GM12878 (cell line): ENCODE results near the gene TP73. TPM values are rescaled to one million over a fixed set of nuclear protein-coding genes. Genes with fewer than 3 reads are reported as not detected.

Experiments
- ATAC-seq: fragments of 200-7000 bp; cut with Tn5 transposase; 3 replicates; pipeline ENCODE4 v1.9.1; 2020; ENCODE audit warnings: mild to moderate bottlenecking, moderate library complexity
- BruUV-seq: library from RNA; stranded (reverse); fragments of 400-500 nt; replicated peaks from 2 replicates; lab custom pipeline; 2021; lab: Mats Ljungman, UMichigan
- CTCF ChIA-PET: fragments of 300-600 bp; sonication (Branson Sonifier 250); formaldehyde crosslinking; extraction: SDS; loops from one replicate; lab custom pipeline; 2021; ENCODE audit warnings: inconsistent platforms; lab: Yijun Ruan, JAX
- POLR2A ChIA-PET: fragments of 350-600 bp; formaldehyde crosslinking; extraction: SDS; loops from one replicate; lab custom pipeline; 2021; ENCODE audit warnings: inconsistent platforms; lab: Charles Lee
- RAD21 ChIA-PET: fragments of 300-600 bp; sonication (Branson Sonifier 250); formaldehyde crosslinking; loops from one replicate; lab custom pipeline; 2023; ENCODE audit warnings: antibody characterized with exemption; ENCODE audit not compliant: unreplicated experiment; lab: Charles Lee
- SMC1A ChIA-PET: fragments of 300-600 bp; sonication (Branson Sonifier 250); formaldehyde crosslinking; loops from one replicate; lab custom pipeline; 2023; ENCODE audit not compliant: unreplicated experiment, uncharacterized antibody; lab: Charles Lee
- DNase-seq: peaks from one replicate; pipeline ENCODE4 v3.0.0-alpha.2; 2011; ENCODE audit warnings: low read depth, low spot score
- FAIRE-seq: peaks from 3 replicates; lab custom pipeline; 2011; peaks lifted over from hg19 to GRCh38; lab: Jason Lieb, UNC
- H2AFZ ChIP-seq: 2 replicates; pipeline ENCODE4 v1.6.0; 2011; ENCODE audit warnings: low read depth, low read length, control low read depth; ENCODE audit not compliant: control insufficient read depth
- H3K27ac ChIP-seq: 2 replicates; pipeline ENCODE4 v1.5.1; 2011; ENCODE audit warnings: control low read depth; ENCODE audit not compliant: control insufficient read depth, insufficient read depth
- H3K27me3 ChIP-seq, 2 experiments: replicated peaks in 1 of 2; 2 replicates each; pipeline versions ENCODE4 v1.6.0 to v1.6.1; 2011; ENCODE audit warnings: low read length in 1 of 2; ENCODE audit not compliant: control insufficient read depth in 2 of 2, insufficient read depth in 2 of 2
- H3K36me3 ChIP-seq, 2 experiments: 2 replicates each; pipeline ENCODE4 v1.5.1; 2011; ENCODE audit warnings: low read length in 1 of 2; ENCODE audit not compliant: control insufficient read depth in 2 of 2, insufficient read depth in 2 of 2
- H3K4me1 ChIP-seq: 2 replicates; pipeline ENCODE4 v1.6.1; 2011; ENCODE audit warnings: mild to moderate bottlenecking, low read length, moderate library complexity, mixed read lengths; ENCODE audit not compliant: control insufficient read depth, insufficient read depth
- H3K4me2 ChIP-seq: 2 replicates; pipeline ENCODE4 v1.6.0; 2011; ENCODE audit warnings: control low read depth; ENCODE audit not compliant: control insufficient read depth, insufficient read depth
- H3K4me3 ChIP-seq: fragments of 200-600 bp; sonication (generic); 2 replicates; pipeline ENCODE4 v1.5.1; 2016
- H3K79me2 ChIP-seq: 2 replicates; pipeline ENCODE4 v1.6.0; 2011; ENCODE audit warnings: low read length; ENCODE audit not compliant: control insufficient read depth, insufficient read depth
- H3K9ac ChIP-seq: 2 replicates; pipeline ENCODE4 v1.8.0; 2011; ENCODE audit warnings: low read length, control low read depth, mixed read lengths; ENCODE audit not compliant: control insufficient read depth, insufficient read depth
- H3K9me3 ChIP-seq: replicated peaks from 3 replicates; pipeline ENCODE4 v1.5.1; 2011; ENCODE audit warnings: mild to moderate bottlenecking, low read length; ENCODE audit not compliant: control insufficient read depth, insufficient read depth
- H4K20me1 ChIP-seq: 2 replicates; pipeline ENCODE4 v1.6.0; 2011; ENCODE audit not compliant: control insufficient read depth, insufficient read depth
- CBX5 ChIP-seq: sonication (generic); IDR thresholded peaks from 2 replicates; pipeline ENCODE4 v1.6.1; 2016; ENCODE audit warnings: low read depth, moderate library complexity, mild to moderate bottlenecking, inconsistent platforms
- NR2F1 ChIP-seq: fragments of 450-650 bp; conservative IDR thresholded peaks from 2 replicates; pipeline ENCODE4 v1.6.1; 2017; ENCODE audit warnings: mild to moderate bottlenecking
- WGBS: methylation state at CpG from one replicate; pipeline ENCODE4 v1.1.6; 2016; ENCODE audit warnings: low lambda C conversion rate; ENCODE audit not compliant: insufficient replicate concordance, insufficient coverage; ENCODE audit errors: missing lambda C conversion rate; 5-methylcytosine and 5-hydroxymethylcytosine counted together
- in situ Hi-C: fragments of 300-500 bp; cut with MboI; formaldehyde crosslinking; loops from 9 replicates; pipeline ENCODE4 v1.14.3; 2018; ENCODE audit warnings: mixed read lengths
- intact Hi-C: fragments of 100-400 bp; cut with micrococcal nuclease; formaldehyde crosslinking; loops from one replicate; pipeline ENCODE4 v1.14.2; 2022; ENCODE audit not compliant: unreplicated experiment
- polyA plus RNA-seq, 11 experiments: library from polyadenylated mRNA; depleted of rRNA in 4 of 11; unstranded in 6 of 11; stranded (reverse) in 5 of 11; fragments of >200 nt; fragmentation: Nextera tagmentation in 4 of 11; fragmentation: Illumina TruSeq in 1 of 11; extraction: Ambion mirVana in 4 of 11; extraction: Trizol in 1 of 11; gene quantifications; 1 replicate in 1 of 11; 2 replicates in 10 of 11; pipeline versions ENCODE4 v1.2.1 to v1.2.3, GENCODE V29; 2011 to 2016; ENCODE audit warnings: inconsistent platforms in 2 of 11, missing spikeins in 2 of 11, low read depth in 1 of 11
- total RNA-seq, 4 experiments: library from RNA; depleted of rRNA in 3 of 4; stranded (reverse); fragments of >200 nt in 3 of 4; fragmentation: Illumina TruSeq in 1 of 4; extraction: Trizol in 1 of 4; gene quantifications; 2 replicates each; pipeline versions ENCODE4 v1.2.1 to v1.2.3, GENCODE V29; 2013 to 2021
- TF ChIP-seq, protein P1 (sequence below): IDR thresholded peaks from 2 replicates; pipeline ENCODE4 v1.6.1; 2012; ENCODE audit warnings: improper control_type of control experiment, low read depth, low read length; ENCODE audit not compliant: insufficient replicate concordance
- TF ChIP-seq, protein P2 (sequence below): fragments of 450-650 bp; IDR thresholded peaks from 2 replicates; pipeline ENCODE4 v1.6.1; 2018; ENCODE audit warnings: borderline replicate concordance, mild to moderate bottlenecking; ENCODE audit not compliant: partially characterized antibody

TP73 gene
- total and polyA plus RNA-seq, 10 of the 15 experiments (the other 5 are each of a cell fraction or from before 2014, with no cell fraction given): 0.08 to 54.2 (median 14.9) TPM

DNA sequence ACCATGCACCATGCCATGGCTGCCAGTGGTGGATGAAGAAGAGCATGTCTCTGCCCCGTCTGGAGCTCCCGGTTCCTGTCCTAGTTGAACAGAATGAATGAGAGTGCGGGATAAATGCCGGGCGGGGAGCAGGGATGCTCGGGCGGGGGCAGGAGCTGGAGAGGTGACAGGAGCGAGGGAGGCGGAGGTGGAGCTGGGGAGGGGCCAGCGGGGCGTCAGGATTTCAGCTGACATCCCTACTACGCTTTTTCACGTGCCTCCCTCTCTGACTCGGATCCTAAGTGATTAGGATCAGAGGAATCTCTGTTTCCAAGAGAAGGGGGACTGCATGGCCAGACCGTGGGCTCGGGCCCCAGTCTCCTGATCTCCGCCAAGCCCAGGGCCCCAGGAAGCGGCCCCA lies 47.3 kb downstream of the TP73 start:
- FAIRE-seq (no peak), DNase-seq (no peak), ATAC-seq (no peak)
- no peaks in the 10 kb centered on the region for H3K4me1 ChIP-seq
- in situ Hi-C loops (no loop called here), intact Hi-C loops (no loop called here)
- no peaks in the 10 kb centered on the region for H3K27me3 ChIP-seq
- SMC1A ChIA-PET: no interaction called here
- no peak overlapping the region for H2AFZ ChIP-seq
- no peak overlapping the region for H3K27ac ChIP-seq
- POLR2A ChIA-PET: interaction anchor here (0.5 kb wide), 1 partner anchor 74 kb away, joined by 3 read pairs; no protein-coding TSS in a partner anchor
- no peaks in the 10 kb centered on the region for H3K9me3 ChIP-seq
- H3K4me3 ChIP-seq: no peak overlapping the region
- no peak overlapping the region for H3K9ac ChIP-seq
- no peaks in the 10 kb centered on the region for H3K79me2 ChIP-seq
- no peak overlapping the region for H3K4me2 ChIP-seq
- BruUV-seq: no TSS peak
- peaks cover 0 to 12% of the 10 kb centered on the region in 2 experiments; a peak in 3 of 4 replicates for H3K36me3 ChIP-seq
- WGBS: 72% methylated on average over 6 of the region's 18 CpGs
- H4K20me1 ChIP-seq: no peaks in the 10 kb centered on the region
- CTCF ChIA-PET: no interaction called here
- TF ChIP-seq, protein P1, sequence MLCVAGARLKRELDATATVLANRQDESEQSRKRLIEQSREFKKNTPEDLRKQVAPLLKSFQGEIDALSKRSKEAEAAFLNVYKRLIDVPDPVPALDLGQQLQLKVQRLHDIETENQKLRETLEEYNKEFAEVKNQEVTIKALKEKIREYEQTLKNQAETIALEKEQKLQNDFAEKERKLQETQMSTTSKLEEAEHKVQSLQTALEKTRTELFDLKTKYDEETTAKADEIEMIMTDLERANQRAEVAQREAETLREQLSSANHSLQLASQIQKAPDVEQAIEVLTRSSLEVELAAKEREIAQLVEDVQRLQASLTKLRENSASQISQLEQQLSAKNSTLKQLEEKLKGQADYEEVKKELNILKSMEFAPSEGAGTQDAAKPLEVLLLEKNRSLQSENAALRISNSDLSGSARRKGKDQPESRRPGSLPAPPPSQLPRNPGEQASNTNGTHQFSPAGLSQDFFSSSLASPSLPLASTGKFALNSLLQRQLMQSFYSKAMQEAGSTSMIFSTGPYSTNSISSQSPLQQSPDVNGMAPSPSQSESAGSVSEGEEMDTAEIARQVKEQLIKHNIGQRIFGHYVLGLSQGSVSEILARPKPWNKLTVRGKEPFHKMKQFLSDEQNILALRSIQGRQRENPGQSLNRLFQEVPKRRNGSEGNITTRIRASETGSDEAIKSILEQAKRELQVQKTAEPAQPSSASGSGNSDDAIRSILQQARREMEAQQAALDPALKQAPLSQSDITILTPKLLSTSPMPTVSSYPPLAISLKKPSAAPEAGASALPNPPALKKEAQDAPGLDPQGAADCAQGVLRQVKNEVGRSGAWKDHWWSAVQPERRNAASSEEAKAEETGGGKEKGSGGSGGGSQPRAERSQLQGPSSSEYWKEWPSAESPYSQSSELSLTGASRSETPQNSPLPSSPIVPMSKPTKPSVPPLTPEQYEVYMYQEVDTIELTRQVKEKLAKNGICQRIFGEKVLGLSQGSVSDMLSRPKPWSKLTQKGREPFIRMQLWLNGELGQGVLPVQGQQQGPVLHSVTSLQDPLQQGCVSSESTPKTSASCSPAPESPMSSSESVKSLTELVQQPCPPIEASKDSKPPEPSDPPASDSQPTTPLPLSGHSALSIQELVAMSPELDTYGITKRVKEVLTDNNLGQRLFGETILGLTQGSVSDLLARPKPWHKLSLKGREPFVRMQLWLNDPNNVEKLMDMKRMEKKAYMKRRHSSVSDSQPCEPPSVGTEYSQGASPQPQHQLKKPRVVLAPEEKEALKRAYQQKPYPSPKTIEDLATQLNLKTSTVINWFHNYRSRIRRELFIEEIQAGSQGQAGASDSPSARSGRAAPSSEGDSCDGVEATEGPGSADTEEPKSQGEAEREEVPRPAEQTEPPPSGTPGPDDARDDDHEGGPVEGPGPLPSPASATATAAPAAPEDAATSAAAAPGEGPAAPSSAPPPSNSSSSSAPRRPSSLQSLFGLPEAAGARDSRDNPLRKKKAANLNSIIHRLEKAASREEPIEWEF: no peak
- TF ChIP-seq, protein P2, sequence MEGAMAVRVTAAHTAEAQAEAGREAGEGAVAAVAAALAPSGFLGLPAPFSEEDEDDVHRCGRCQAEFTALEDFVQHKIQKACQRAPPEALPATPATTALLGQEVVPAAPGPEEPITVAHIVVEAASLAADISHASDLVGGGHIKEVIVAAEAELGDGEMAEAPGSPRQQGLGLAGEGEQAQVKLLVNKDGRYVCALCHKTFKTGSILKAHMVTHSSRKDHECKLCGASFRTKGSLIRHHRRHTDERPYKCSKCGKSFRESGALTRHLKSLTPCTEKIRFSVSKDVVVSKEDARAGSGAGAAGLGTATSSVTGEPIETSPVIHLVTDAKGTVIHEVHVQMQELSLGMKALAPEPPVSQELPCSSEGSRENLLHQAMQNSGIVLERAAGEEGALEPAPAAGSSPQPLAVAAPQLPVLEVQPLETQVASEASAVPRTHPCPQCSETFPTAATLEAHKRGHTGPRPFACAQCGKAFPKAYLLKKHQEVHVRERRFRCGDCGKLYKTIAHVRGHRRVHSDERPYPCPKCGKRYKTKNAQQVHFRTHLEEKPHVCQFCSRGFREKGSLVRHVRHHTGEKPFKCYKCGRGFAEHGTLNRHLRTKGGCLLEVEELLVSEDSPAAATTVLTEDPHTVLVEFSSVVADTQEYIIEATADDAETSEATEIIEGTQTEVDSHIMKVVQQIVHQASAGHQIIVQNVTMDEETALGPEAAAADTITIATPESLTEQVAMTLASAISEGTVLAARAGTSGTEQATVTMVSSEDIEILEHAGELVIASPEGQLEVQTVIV: no peak
- no peak for TF ChIP-seq NR2F1
- no peak for TF ChIP-seq CBX5
- RAD21 ChIA-PET: no interaction called here
